Activated CD4-positive, alpha-beta T cell treated with anti-CD3 and anti-CD28 coated beads, Interleukin-2, amount 50 U/mL, for 16 hours (primary cell): ENCODE measurements around the gene SLC25A26.
"Not testable (repeated sequence)": the region's sequence is repeated elsewhere in the genome, so short reads cannot be mapped to it uniquely, and the experiment has no call there.

ENCODE experiments used
- DNase-seq: peaks from one replicate; pipeline ENCODE4 v3.0.0-alpha.2; 2020

The SLC25A26 gene

GRCh38 chr3:66220602-66221377 lies at the start of gene SLC25A26:
TSS of gene SLC25A26 (plus strand) at chr3:66221001. CDS start at chr3:66221095, 94 bp downstream.
- DNase-seq: peak; percentile 96

- DNase-seq: no peak
Observed at GRCh38 chr3:66172394-66172793, 48.4 kb upstream of the SLC25A26 start.

- no peak for DNase-seq
Observed at GRCh38 chr3:66177026-66177425, 43.8 kb upstream of the SLC25A26 start.

- no peak for DNase-seq
Observed at GRCh38 chr3:66178206-66178605, 42.6 kb upstream of the SLC25A26 start.

GRCh38 chr3:66179793-66180192 lies 41.0 kb upstream of the SLC25A26 start:
- no peak for DNase-seq

- DNase-seq: no peak
Observed at GRCh38 chr3:66181764-66182163, 39.0 kb upstream of the SLC25A26 start.

- no peak for DNase-seq
Observed at GRCh38 chr3:66182246-66182645, 38.6 kb upstream of the SLC25A26 start.

- DNase-seq: no peak
Observed at GRCh38 chr3:66186545-66186944, 34.3 kb upstream of the SLC25A26 start.

- peak; percentile 12 for DNase-seq
Observed at GRCh38 chr3:66195347-66195783, 25.4 kb upstream of the SLC25A26 start.

- no peak for DNase-seq
Observed at GRCh38 chr3:66196633-66197032, 24.2 kb upstream of the SLC25A26 start.

GRCh38 chr3:66198437-66199088 lies 22.2 kb upstream of the SLC25A26 start:
- DNase-seq: no peak

- DNase-seq: no peak
Observed at GRCh38 chr3:66199089-66199473, 21.7 kb upstream of the SLC25A26 start.

- no peak for DNase-seq
Observed at GRCh38 chr3:66200147-66200546, 20.7 kb upstream of the SLC25A26 start.

- DNase-seq: no peak
Observed at GRCh38 chr3:66200786-66201185, 20.0 kb upstream of the SLC25A26 start.

- no peak for DNase-seq
Observed at GRCh38 chr3:66203275-66203674, 17.5 kb upstream of the SLC25A26 start.

GRCh38 chr3:66206806-66207205 lies 14.0 kb upstream of the SLC25A26 start:
- no peak for DNase-seq

GRCh38 chr3:66208189-66208588 lies 12.6 kb upstream of the SLC25A26 start:
- DNase-seq: no peak

GRCh38 chr3:66210687-66211295 lies 10.0 kb upstream of the SLC25A26 start:
- DNase-seq: no peak

- no peak for DNase-seq
Observed at GRCh38 chr3:66211779-66212178, 9.0 kb upstream of the SLC25A26 start.

- DNase-seq: no peak
Observed at GRCh38 chr3:66215106-66215505, 5.7 kb upstream of the SLC25A26 start.

- no peak for DNase-seq
Observed at GRCh38 chr3:66220066-66220465, 735 bp upstream of the SLC25A26 start.

GRCh38 chr3:66224220-66224619 lies 3.4 kb downstream of the SLC25A26 start:
- peak; percentile 25 for DNase-seq

GRCh38 chr3:66226093-66226492 lies 5.3 kb downstream of the SLC25A26 start:
- not testable (repeated sequence) for DNase-seq

GRCh38 chr3:66227051-66227450 lies 6.2 kb downstream of the SLC25A26 start:
- no peak for DNase-seq
